Mesenchymal stem cell (in vitro differentiated cells and primary cell): ENCODE results near the gene B3GALT4.
A peak's percentile ranks its signal among the peaks of the same experiment; 100 is the strongest.

Source experiments
- DNase-seq: peaks from one replicate; pipeline ENCODE4 v3.0.0-alpha.2; 2013
- H2AFZ ChIP-seq: one replicate; pipeline ENCODE4 v1.6.1; 2013; ENCODE audit warnings: low read depth, mild to moderate bottlenecking, control low read depth, inconsistent platforms, low read length, moderate library complexity
- H2AK5ac ChIP-seq: 2 replicates; pipeline ENCODE4 v1.6.1; 2013; ENCODE audit warnings: low read length, moderate library complexity, mild to moderate bottlenecking, inconsistent platforms; ENCODE audit not compliant: severe bottlenecking
- H2BK120ac ChIP-seq: one replicate; pipeline ENCODE4 v1.6.1; 2013; ENCODE audit warnings: low read depth, mild to moderate bottlenecking, inconsistent platforms, low read length, moderate library complexity
- H2BK12ac ChIP-seq, 2 experiments: one replicate each; pipeline ENCODE4 v1.6.1; 2013; ENCODE audit warnings: inconsistent platforms in 2 of 2, low read length in 2 of 2, mild to moderate bottlenecking in 2 of 2, moderate library complexity in 2 of 2, control low read depth in 1 of 2
- H2BK15ac ChIP-seq: one replicate; pipeline ENCODE4 v1.6.1; 2013; ENCODE audit warnings: mild to moderate bottlenecking, low read depth, inconsistent platforms; ENCODE audit not compliant: poor library complexity, severe bottlenecking
- H2BK5ac ChIP-seq: 2 replicates; pipeline ENCODE4 v1.6.1; 2013; ENCODE audit warnings: low read depth, mild to moderate bottlenecking, low read length, control low read depth, inconsistent platforms; ENCODE audit not compliant: poor library complexity, severe bottlenecking
- H3K14ac ChIP-seq, 2 experiments: one replicate each; pipeline ENCODE4 v1.6.1; 2013; ENCODE audit warnings: inconsistent platforms in 2 of 2, low read length in 2 of 2, control low read depth in 1 of 2, mild to moderate bottlenecking in 1 of 2, moderate library complexity in 1 of 2
- H3K18ac ChIP-seq, 2 experiments: one replicate each; pipeline ENCODE4 v1.6.1; 2013; ENCODE audit warnings: inconsistent platforms in 2 of 2, low read length in 2 of 2, control low read depth in 1 of 2, low read depth in 1 of 2, mild to moderate bottlenecking in 1 of 2
- H3K23ac ChIP-seq, 2 experiments: one replicate each; pipeline ENCODE4 v1.6.1; 2013; ENCODE audit warnings: inconsistent platforms in 2 of 2, low read length in 2 of 2, mild to moderate bottlenecking in 2 of 2, moderate library complexity in 2 of 2, control low read depth in 1 of 2
- H3K27ac ChIP-seq: 2 replicates; pipeline ENCODE4 v1.5.1; 2013; ENCODE audit warnings: mild to moderate bottlenecking, moderate library complexity, low read length, control low read depth, inconsistent platforms; ENCODE audit not compliant: poor library complexity, severe bottlenecking
- H3K27me3 ChIP-seq, 2 experiments: 2 replicates each; pipeline versions ENCODE4 v1.6.1 to v1.7.0; 2013; ENCODE audit warnings: low read length in 2 of 2, mild to moderate bottlenecking in 2 of 2, moderate library complexity in 2 of 2, control low read depth in 1 of 2, inconsistent platforms in 1 of 2; ENCODE audit not compliant: control insufficient read depth in 1 of 2, insufficient read depth in 1 of 2
- H3K36me3 ChIP-seq, 2 experiments: 2 replicates each; pipeline versions ENCODE4 v1.6.1 to v1.7.0; 2013; ENCODE audit warnings: low read length in 2 of 2, control low read depth in 1 of 2, inconsistent platforms in 1 of 2, low read depth in 1 of 2, mild to moderate bottlenecking in 1 of 2; ENCODE audit not compliant: insufficient read depth in 2 of 2, control insufficient read depth in 1 of 2
- H3K4ac ChIP-seq, 2 experiments: one replicate each; pipeline ENCODE4 v1.6.1; 2013; ENCODE audit warnings: inconsistent platforms in 2 of 2, low read length in 2 of 2, mild to moderate bottlenecking in 2 of 2, moderate library complexity in 2 of 2, control low read depth in 1 of 2, low read depth in 1 of 2
- H3K4me1 ChIP-seq: 2 replicates; pipeline ENCODE4 v1.6.1; 2013; ENCODE audit warnings: low read depth, low read length, control low read depth; ENCODE audit not compliant: control insufficient read depth, insufficient read depth
- H3K4me2 ChIP-seq: 2 replicates; pipeline ENCODE4 v1.6.1; 2013; ENCODE audit warnings: low read length, mild to moderate bottlenecking, inconsistent platforms; ENCODE audit not compliant: poor library complexity, severe bottlenecking
- H3K4me3 ChIP-seq, 2 experiments: 2 replicates each; pipeline versions ENCODE4 v1.5.1 to v1.7.0; 2013; ENCODE audit warnings: low read length in 2 of 2, mild to moderate bottlenecking in 2 of 2, control low read depth in 1 of 2, low read depth in 1 of 2; ENCODE audit not compliant: insufficient read depth in 1 of 2
- H3K79me1 ChIP-seq: replicated peaks from 2 replicates; pipeline ENCODE4 v1.6.1; 2013; ENCODE audit warnings: mild to moderate bottlenecking, control low read depth, low read length, inconsistent platforms; ENCODE audit not compliant: poor library complexity, severe bottlenecking
- H3K9ac ChIP-seq: 2 replicates; pipeline ENCODE4 v1.7.0; 2013; ENCODE audit warnings: mild to moderate bottlenecking, low read length, moderate library complexity
- H3K9me3 ChIP-seq: 2 replicates; pipeline ENCODE4 v1.7.0; 2013; ENCODE audit warnings: mild to moderate bottlenecking, low read length; ENCODE audit not compliant: control insufficient read depth
- H4K8ac ChIP-seq: one replicate; pipeline ENCODE4 v1.6.1; 2013; ENCODE audit warnings: inconsistent platforms, mild to moderate bottlenecking, low read length, moderate library complexity
- H4K91ac ChIP-seq: one replicate; pipeline ENCODE4 v1.6.1; 2013; ENCODE audit warnings: mild to moderate bottlenecking, low read length, inconsistent platforms
- WGBS: methylation state at CpG from one replicate; pipeline ENCODE4 v1.1.7; 2013; ENCODE audit warnings: mixed read lengths; 5-methylcytosine and 5-hydroxymethylcytosine counted together

The B3GALT4 gene

GRCh38 chr6:33315793-33316602, 39.1 kb downstream of the B3GALT4 start:
- Histone ChIP-seq H3K36me3 (peaks cover 39 to 44% of the 10 kb centered on the region in 2 experiments), H3K9me3 (no peaks in the 10 kb centered on the region), H3K27ac (no peak overlapping the region), H2AFZ (no peak overlapping the region), H3K14ac (no peak overlapping the region), H2BK12ac (no peak overlapping the region), H3K9ac (no peak overlapping the region), H4K8ac (peak overlapping the region; percentile 19), H4K91ac (no peak overlapping the region), H3K4me1 (peaks cover 42% of the 10 kb centered on the region), H2AK5ac (no peak overlapping the region), H2BK15ac (no peak overlapping the region), H3K27me3 (no peaks in the 10 kb centered on the region), H3K79me1 (peaks cover 23% of the 10 kb centered on the region), H2BK120ac (no peak overlapping the region), H3K23ac (no peak overlapping the region), H3K18ac (no peak overlapping the region), H3K4ac (no peak overlapping the region), H3K4me2 (no peak overlapping the region), H2BK5ac (no peak overlapping the region), H3K4me3 (no peak overlapping the region)
- 95% methylated on average over 13 of the region's 17 CpGs for WGBS
- DNase-seq: no peak

GRCh38 chr6:33316603-33317418, 39.9 kb downstream of the B3GALT4 start:
- Histone ChIP-seq H3K18ac (no peak overlapping the region), H2BK5ac (no peak overlapping the region), H2AK5ac (no peak overlapping the region), H3K4ac (peak overlapping the region in 1 of 2 experiments; percentile 13), H3K9me3 (no peaks in the 10 kb centered on the region), H3K23ac (no peak overlapping the region), H4K8ac (peak overlapping the region; percentile 19), H2BK120ac (no peak overlapping the region), H3K4me1 (peaks cover 50% of the 10 kb centered on the region), H3K27me3 (no peaks in the 10 kb centered on the region), H3K27ac (no peak overlapping the region), H3K4me2 (peak overlapping the region; percentile 59), H3K9ac (peak overlapping the region; percentile 35), H4K91ac (no peak overlapping the region), H3K79me1 (peaks cover 23% of the 10 kb centered on the region), H3K14ac (no peak overlapping the region), H3K4me3 (peak overlapping the region; percentile 38 to 71), H2AFZ (no peak overlapping the region), H2BK15ac (no peak overlapping the region), H2BK12ac (no peak overlapping the region), H3K36me3 (peaks cover 38 to 44% of the 10 kb centered on the region in 2 experiments)
- DNase-seq: no peak
- WGBS: 88% methylated on average over 17 of the region's 19 CpGs

GRCh38 chr6:33317419-33317668, 40.4 kb downstream of the B3GALT4 start:
- Histone ChIP-seq H2BK12ac (no peak overlapping the region), H3K23ac (no peak overlapping the region), H4K8ac (no peak overlapping the region), H3K9ac (no peak overlapping the region), H3K27me3 (no peaks in the 10 kb centered on the region), H3K4me3 (peak overlapping the region; percentile 54 to 71), H3K9me3 (no peaks in the 10 kb centered on the region), H3K4me1 (peaks cover 50% of the 10 kb centered on the region), H3K14ac (no peak overlapping the region), H3K79me1 (peaks cover 23% of the 10 kb centered on the region), H3K18ac (no peak overlapping the region), H2AFZ (no peak overlapping the region), H2BK15ac (no peak overlapping the region), H3K4me2 (peak overlapping the region; percentile 59), H2BK120ac (no peak overlapping the region), H2BK5ac (no peak overlapping the region), H2AK5ac (no peak overlapping the region), H3K36me3 (peaks cover 34 to 44% of the 10 kb centered on the region in 2 experiments), H4K91ac (no peak overlapping the region), H3K4ac (no peak overlapping the region), H3K27ac (no peak overlapping the region)
- DNase-seq: no peak
- WGBS: 2% methylated on average over 12 of the region's 27 CpGs
